Esophagus squamous epithelium (tissue), 4 donors: ENCODE data around the gene PIF1.

Experiments used
- CTCF ChIP-seq, 6 experiments: fragments of 450-650 bp in 4 of 6; fragments of 200-600 bp in 2 of 6; sonication (generic) in 2 of 6; IDR thresholded peaks; one replicate each; pipeline ENCODE4 v1.5.1; 2016 to 2019; ENCODE audit warnings: antibody characterized with exemption in 6 of 6, mild to moderate bottlenecking in 4 of 6, moderate library complexity in 4 of 6
- POLR2A ChIP-seq, 4 donors: fragments of 450-650 bp; IDR thresholded peaks; one replicate each; pipeline ENCODE4 v1.6.1; 2017; ENCODE audit warnings: antibody characterized with exemption in 4 of 4, mild to moderate bottlenecking in 4 of 4, moderate library complexity in 3 of 4

GRCh38 chr15:64773606-64774005, 51.8 kb downstream of the PIF1 start:
- no peak for TF ChIP-seq CTCF (IDR thresholded peaks at IDR 0.05)
- TF ChIP-seq POLR2A (IDR thresholded peaks at IDR 0.05) = no peak
